Peyer's patch (tissue), 4 donors: ENCODE data around the gene TIMM21.

Source experiments
- CTCF ChIP-seq, 6 experiments: fragments of 450-650 bp in 4 of 6; fragments of 200-600 bp in 2 of 6; sonication (generic) in 1 of 6; IDR thresholded peaks; one replicate each; pipeline ENCODE4 v1.5.1; 2017 to 2019; ENCODE audit warnings: antibody characterized with exemption in 6 of 6, mild to moderate bottlenecking in 3 of 6, moderate library complexity in 1 of 6
- POLR2A ChIP-seq, 2 donors: fragments of 450-650 bp; IDR thresholded peaks; one replicate each; pipeline ENCODE4 v1.5.1; 2017; ENCODE audit warnings: antibody characterized with exemption in 2 of 2, mild to moderate bottlenecking in 2 of 2, moderate library complexity in 2 of 2

DNA sequence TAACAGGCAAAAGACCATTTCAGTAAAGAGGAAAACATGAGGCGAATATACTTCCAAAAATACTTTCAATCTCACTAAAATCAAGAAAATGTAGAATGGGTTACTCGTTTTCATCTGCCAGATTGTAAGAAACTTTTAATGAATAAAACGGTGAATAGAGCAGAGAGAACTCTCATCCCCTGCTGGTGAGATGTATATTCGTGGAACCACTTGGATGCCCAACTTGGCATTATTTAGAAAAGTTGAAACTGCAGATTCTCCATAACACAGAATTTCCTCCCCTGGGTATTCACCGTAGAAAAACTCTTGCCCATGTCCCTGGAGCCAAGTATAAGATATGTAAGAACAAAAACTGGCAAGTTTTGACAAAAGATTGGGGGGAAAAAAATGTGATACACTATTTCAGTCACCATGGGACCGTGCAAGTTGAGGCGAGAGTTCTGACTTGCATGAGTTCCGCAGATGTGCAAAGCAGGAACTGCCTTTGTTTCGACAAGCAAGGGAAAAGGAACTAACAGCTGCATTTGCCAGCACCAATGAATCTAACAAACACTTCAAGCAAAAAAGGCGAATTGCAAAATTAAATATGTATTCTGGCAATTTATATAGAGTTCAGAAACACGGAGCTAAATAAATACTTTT lies 14.8 kb downstream of the TIMM21 start:
- no peak for TF ChIP-seq CTCF (IDR thresholded peaks at IDR 0.05)
- TF ChIP-seq POLR2A (IDR thresholded peaks at IDR 0.05) = no peak
